HG02588 (cell line): ENCODE measurements around the gene RPL41.
"Not testable (repeated sequence)": the region's sequence is repeated elsewhere in the genome, so short reads cannot be mapped to it uniquely, and the experiment has no call there.

Experiments
- ATAC-seq: cut with Tn5 transposase; IDR thresholded peaks from one replicate; pipeline ENCODE4 v1.9.1; 2021; ENCODE audit warnings: mild to moderate bottlenecking, moderate library complexity; ENCODE audit not compliant: unreplicated experiment

RPL41 gene

DNA sequence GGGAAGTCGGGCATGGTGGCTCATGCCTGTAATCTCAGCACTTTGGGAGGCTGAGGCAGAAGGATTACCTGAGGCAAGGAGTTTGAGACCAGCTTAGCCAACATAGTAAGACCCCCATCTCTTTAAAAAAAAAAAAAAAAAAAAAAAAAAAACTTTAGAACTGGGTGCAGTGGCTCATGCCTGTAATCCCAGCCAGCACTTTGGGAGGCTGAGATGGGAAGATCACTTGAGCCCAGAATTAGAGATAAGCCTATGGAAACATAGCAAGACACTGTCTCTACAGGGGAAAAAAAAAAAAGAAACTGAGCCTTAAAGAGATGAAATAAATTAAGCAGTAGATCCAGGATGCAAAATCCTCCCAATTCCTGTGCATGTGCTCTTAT, 13.8 kb upstream of the RPL41 start:
- ATAC-seq: no peak

DNA sequence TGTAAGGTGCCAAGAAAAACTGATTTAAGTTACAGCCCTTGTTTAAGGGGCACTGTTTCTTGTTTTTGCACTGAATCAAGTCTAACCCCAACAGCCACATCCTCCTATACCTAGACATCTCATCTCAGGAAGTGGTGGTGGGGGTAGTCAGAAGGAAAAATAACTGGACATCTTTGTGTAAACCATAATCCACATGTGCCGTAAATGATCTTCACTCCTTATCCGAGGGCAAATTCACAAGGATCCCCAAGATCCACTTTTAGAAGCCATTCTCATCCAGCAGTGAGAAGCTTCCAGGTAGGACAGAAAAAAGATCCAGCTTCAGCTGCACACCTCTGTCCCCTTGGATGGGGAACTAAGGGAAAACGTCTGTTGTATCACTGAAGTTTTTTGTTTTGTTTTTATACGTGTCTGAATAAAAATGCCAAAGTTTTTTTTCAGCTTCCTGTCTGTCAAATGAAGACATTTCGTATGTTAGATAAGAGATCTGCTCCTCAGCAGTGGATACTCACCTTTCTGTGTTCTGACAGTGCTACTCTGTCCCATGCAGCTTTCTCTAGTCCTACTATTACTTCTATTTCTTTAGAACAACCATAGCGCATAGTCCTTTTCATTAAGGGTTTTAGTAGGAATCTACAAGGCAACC, 13.2 kb upstream of the RPL41 start:
- ATAC-seq: no peak

- ATAC-seq: no peak
Observed at GRCh38 chr12:56103823-56104108, 12.7 kb upstream of the RPL41 start.

DNA sequence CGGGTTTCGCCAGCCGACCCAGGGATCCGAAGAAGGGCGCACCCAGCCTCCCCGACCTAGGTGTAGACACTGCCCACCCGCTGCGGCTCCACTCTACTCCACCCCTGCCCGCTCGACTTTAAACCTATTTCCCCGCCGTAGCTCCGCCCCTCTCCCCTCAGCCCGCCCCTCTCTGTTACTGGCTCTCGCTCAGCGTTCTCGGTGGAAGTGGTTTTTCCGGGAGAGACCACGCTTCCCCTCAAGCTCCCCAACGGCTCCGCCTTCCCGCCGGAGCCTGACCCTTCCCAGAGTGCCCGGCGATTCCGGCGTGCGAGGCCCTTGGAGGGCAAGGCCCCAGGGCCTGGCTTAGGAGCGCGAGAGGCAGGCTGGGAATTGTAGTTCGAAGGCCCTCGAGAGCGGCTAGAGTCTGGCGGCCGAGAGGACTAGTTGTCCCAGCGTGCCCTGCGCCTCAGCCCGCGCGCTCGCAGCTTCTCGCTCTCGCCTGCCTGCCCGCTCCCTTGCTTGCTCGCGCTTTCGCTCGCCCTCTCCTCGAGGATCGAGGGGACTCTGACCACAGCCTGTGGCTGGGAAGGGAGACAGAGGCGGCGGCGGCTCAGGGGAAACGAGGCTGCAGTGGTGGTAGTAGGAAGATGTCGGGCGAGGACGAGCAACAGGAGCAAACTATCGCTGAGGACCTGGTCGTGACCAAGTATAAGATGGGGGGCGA, 12.2 kb upstream of the RPL41 start, which contains the start of gene PA2G4:
Gene PA2G4 (plus strand): TSS at position 451 of the 706 bp plus-strand sequence. CDS start 179 bp downstream, at position 630.
- ATAC-seq: peak; percentile 95

DNA sequence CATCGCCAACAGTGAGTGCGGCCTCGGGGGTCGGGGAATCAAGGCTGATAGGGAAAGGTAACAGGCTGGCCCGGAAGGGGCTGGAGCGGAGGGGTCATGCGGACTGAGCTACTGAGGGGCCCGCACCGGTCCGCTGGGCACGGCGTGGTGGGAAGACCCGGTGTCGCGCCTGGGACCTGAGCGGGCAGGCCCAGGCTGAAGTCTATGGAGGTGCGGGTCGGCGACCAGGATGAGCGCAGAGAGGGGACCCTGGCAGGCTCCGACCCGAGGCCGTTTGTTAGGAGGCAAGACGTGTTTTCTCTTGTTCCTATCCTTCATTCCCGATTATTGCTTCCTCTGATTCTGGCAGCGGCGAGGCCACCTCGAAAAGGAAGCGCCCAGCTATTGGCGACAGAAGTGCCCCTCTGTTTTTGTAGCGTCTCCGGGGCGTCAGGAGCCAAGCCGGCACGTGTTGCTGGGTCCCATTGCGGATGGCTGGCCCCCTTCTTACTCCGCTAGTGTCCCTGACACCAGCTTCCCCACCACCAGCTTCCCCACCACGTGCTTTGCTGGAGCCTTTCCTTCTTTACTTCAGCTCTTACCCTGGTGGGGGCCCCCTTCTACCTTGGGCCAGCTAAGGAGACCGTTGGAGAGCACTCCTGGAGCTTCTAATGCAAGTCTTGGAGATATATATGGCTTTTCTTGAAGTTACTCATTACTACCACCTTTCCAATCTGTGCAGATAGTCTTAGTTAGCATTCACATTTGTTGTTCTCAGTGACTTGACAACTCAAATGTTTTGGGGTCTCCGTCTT, 11.4 kb upstream of the RPL41 start:
- ATAC-seq: peak; percentile 7

DNA sequence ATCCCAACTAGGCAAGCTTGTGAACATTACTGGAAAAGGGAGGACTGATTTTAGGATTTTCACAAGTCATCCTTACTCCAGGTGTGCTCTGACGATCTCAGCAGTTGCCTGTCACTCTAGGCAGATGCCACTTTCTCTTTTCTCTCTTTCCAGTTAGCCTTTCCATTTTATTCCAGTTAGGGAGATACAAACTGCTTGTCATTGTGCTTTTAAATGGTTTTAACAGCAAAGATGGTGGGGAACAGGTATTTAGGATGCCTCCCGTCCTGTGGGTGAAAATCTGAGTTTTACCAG, 10.9 kb upstream of the RPL41 start:
- no peak for ATAC-seq

DNA sequence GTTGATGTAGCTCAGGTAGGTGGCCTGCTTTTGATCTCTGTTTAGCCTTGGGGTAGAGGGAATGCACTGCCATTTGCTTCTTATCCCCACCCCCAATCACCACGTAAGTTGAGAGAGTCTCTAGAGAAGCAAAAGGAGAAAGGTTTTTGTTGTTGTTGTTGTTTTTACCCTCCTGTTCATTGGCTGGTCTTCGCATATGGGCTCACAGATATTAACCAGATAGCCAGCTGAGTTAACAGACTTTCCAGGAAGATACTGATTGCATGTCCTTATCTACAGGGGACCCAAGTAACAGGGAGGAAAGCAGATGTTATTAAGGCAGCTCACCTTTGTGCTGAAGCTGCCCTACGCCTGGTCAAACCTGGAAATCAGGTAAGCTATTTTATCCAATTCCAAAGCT, 9.2 kb upstream of the RPL41 start:
- no peak for ATAC-seq

GRCh38 chr12:56110571-56110970, 5.9 kb upstream of the RPL41 start:
- ATAC-seq: no peak

DNA sequence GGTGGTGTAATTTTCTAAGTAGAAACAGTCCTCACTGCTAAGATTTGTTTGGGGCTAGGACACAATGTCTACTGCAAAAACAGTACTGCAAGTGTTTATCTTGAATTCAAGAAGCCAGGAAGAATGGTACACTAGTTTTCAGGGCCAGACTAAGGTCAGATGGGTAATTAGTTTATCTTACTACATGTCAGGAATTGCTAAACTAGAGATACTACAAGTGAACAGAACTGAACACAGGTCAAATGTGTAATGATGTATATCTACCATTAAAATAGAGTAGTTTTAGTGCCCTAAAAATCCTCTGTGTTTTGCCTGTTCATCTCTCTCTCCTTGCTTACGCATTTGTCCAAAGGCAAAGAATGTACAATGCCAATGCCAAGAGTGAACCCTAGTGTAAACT, 2.3 kb upstream of the RPL41 start:
- no peak for ATAC-seq

DNA sequence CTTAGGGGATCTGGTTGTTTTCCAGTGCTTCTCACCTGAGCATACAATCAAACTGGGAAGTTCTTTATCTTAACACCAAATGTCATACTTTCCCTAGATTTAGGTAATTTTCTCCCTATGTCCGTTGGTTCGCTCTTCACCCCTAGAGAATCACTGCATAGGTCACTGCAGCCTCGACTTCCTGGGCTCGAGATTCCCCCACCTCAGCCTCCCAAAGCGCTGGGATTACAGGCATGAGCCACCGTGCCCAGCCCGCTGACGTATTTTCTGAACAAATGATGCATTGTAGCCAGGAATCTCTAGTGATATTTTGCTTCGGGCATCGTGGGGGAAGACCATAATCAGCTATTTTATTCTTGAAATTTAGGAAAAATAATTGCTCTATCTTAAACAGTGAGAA, 1.1 kb upstream of the RPL41 start:
- no peak for ATAC-seq

DNA sequence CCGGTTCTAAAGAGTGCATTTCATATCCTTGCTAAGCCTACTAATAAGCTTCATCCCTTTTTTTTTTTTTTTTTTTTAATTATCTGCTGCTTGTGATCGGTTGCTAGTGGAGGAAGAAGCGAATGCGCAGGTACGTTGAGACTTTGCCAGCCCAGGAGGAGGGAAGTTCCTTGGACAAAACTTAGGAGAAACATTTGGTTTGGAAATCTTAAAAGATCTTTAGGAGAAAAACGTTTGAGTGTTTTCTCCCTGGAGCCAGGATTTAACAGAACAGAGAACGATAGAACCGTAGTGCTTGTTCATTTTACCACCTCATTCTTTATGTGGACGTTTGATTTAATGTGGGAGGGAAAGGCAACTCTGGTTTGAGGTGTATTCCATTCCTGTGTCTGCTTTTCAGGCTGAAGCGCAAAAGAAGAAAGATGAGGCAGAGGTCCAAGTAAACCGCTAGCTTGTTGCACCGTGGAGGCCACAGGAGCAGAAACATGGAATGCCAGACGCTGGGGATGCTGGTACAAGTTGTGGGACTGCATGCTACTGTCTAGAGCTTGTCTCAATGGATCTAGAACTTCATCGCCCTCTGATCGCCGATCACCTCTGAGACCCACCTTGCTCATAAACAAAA, 761 bp downstream of the RPL41 start:
- ATAC-seq: not testable (repeated sequence)

DNA sequence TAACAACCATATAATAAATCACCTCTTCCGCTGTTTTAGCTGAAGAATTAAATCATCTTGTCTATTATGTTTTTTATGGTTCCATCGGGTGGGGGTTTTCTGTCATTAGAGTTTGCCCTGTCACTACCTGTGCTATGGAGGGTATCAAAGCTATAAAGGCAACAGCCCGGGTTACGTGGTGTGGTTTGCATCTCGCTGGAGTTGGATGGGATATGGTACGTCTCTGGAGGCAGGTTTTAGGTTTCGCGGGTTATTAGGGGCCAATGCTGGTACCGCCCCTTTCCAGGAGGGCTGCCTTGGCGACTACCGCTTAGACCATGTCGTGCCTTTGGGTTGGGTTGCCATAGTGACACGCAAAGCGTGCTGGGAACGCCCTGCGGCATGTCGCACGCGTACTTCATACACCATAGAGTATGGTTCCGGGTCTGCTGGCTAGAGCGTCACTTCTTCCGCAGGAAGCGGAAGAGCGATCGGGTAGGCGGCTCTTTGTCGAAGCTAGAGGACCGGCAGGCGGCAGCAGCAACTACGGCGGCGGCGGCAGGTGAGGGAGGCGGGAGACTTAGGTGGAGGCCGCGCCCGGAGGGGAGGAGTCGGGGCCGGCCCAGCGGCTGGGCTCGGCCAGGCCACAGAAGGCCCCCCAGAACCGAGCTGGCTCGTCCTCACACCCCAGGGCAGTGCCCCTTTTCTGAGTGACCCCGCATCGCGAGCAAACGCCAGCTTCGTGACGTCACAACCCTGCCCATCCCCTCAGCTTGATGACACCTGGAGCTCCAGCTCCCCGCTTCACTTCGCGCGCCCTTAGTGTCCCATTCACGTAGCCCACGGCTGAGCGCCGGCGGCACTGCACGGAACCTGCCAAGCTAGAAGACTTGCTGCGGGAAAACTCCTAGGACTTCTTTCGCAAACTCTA, 1.6 kb downstream of the RPL41 start, which contains the start of gene ZC3H10:
Gene ZC3H10 (plus strand): TSS at position 489 of the 910 bp plus-strand sequence. CDS start 2,297 bp downstream, outside the sequence.
- peak; percentile 83 for ATAC-seq

DNA sequence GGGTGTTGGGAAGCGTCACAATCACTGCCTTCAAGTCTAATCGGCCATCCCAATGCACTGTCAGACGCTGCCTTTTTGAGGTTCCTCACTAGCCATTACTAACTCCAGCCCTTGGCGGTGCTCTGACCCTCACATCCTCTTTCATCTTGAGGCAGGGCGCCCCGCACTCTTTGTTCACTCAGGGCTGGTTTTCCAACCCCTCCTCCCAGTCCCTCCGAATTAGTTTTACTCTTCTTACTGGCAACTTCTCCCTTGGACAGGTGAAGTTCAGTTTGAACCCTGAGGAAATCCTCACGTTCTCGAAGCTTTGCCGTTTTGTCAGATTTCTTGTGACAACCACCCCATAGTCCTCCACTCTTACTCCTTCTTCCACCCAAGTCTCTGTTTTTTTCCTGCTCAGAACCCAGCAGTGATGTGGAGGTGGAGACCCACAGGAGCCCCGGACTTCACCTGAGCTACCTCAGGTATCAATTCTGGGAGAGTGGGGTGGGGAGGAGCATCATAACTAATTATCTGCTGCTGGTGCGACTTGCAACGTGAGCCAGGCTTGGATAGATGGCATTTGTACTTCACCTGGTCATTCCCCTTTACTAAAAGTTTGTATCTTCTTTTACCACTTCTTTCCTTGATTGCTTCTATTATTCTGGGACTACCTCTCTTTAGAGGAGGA, 2.4 kb downstream of the RPL41 start:
- no peak for ATAC-seq

DNA sequence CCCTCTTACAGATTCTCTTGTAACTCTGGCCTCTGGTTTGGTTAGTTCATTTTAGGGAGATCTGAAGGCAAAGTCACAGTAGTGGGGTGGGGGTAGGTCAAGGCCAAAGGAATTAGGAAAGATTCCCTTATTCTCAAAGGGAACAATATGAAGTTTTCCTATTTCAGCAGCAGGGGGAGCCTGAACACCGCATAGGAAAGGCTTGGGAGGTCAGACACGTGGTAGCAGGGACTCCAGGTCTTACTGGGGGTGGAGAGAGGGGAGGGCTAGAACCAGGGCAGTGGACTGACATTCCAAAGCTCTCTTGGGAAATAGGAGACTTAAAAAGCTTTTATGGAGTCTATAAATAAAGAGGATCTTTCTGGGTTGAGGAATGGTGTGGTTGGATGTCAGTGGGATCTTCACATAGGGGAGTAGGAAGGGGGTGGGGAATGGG, 2.9 kb downstream of the RPL41 start:
- ATAC-seq: no peak

GRCh38 chr12:56120158-56120846, 3.9 kb downstream of the RPL41 start:
- no peak for ATAC-seq

DNA sequence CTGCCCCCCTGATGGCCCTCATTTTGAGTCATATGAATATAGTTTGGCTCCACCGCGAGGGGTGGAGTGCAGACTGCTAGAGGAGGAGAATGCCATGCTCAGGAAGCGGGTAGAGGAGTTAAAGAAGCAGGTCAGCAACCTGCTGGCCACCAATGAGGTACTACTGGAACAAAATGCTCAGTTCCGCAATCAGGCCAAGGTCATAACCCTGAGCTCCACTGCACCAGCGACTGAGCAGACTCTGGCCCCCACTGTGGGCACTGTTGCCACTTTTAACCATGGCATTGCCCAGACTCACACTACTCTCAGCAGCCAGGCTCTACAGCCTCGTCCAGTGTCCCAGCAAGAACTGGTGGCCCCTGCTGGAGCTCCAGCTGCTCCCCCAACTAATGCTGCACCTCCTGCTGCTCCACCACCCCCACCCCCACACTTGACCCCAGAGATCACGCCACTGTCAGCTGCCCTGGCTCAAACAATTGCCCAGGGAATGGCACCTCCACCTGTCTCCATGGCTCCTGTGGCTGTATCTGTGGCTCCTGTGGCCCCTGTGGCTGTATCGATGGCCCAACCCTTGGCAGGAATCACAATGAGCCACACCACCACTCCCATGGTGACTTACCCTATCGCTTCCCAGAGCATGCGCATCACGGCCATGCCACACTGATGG, 4.9 kb downstream of the RPL41 start:
- ATAC-seq: no peak

DNA sequence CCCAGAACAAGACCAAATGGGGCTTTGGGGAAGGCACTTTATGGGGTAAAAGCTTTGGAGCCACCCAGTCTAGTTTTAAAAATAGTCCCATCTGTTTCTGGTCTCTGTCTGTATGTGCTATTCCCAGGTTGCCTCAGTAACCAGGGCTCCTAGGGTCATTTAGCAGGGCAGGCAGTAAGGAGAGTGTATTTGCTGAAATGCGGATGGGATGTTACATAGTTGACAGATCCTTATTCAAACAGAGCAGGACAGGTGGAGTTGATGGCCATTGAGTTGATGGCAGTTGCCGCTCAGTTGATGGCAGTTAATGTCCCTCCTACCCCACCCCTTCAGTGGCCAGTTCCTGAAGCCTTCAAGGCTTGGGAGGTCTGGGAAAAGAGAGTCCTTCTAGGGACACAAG, 6.2 kb downstream of the RPL41 start:
- no peak for ATAC-seq

DNA sequence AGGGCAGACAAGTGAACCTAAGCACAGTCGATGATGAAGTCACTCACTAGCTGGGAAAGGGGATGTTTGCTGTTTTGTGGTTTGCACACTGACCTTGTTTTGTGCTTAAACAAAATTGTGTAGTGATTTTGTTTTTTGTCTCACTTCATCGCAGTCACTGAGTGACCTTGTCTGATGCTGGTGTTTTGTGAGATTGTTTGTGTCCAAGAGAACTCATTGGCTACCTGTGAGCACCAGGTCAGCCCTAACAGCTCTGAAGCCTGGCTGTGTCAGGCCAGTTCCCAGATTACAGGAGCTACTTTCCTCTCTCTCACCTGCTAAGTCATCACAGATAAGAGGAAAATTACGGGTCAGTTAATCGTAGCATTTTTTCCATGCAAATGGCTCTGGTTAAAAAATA, 7.7 kb downstream of the RPL41 start:
- no peak for ATAC-seq

DNA sequence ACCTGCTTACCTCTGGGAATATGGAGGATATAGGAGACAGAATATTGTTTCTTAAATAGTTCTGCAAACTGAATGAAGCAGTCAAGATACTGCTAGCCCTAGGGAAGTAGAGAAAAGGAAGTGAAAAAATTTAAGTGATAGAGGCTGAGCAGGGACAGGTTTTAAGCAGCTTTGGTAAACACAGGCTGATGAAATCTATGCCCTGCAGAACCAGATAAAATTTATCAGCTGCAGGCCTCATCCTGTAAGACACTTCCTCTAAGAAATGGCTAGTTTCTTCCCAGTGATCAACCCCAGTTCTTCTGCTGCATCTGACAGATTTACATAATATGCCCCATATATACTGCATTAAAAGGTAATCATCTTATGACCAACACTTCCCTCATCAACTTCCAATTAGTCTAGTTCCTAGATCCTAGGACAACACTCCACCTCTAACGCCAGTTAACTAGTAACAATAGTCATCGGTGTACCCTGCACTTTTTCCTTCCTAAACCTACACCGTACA, 10.4 kb downstream of the RPL41 start:
- ATAC-seq: no peak
